ENCODE measurements around the gene IFTAP.

GRCh38 chr11:36623494-36623893 lies 29.2 kb downstream of the IFTAP start:
- TF ChIP-seq POLR2AphosphoS5 (IDR thresholded peaks at IDR 0.05; ENCODE audit: low read depth, low read length) (no peak), POLR2A (IDR thresholded peaks at IDR 0.05; ENCODE audit: low read depth, low read length) (no peak)

Data from GM12891 (cell line).